Measurements from ENCODE around the gene PABPN1L.

The PABPN1L gene

DNA sequence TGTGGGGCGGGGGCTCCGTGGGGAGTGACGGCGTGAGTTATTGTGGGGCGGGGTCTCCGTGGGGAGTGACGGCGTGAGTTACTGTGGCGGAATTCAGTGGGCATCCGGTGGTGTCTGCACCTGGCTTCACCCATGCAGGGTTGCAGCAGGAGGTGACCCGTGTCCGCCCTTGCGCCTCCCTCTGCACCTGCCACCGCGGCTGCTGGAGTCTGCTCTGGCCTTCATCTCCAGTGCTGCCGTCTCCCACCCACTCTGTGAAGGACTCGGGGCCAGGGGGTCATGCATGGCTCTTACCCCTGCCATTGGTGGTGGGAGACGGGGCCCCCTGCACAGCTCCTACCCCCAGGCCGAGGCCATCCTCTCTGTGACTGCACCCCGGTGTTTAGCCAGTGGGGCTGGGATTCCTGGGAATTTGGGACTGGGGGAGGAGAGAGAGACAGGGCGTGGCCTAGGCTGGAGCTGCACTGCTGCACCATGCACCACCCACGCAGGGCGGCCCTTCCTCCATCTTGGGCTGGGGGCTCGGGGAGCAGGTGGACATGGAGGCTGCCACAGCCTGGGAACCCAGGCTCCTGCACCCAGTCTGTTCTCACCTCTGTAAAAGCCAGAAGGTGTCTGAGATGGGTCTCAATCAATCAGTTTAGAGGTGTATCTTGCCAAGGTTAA is 1.3 kb upstream of the PABPN1L start:
- Histone ChIP-seq H3K27me3 (ENCODE audit: insufficient read depth, poor library complexity, severe bottlenecking) (peaks cover 5% of the 10 kb centered on the region), H3K9me3 (ENCODE audit: severe bottlenecking) (no peaks in the 10 kb centered on the region), H3K4me3 (ENCODE audit: severe bottlenecking) (no peak overlapping the region), H3K36me3 (ENCODE audit: low read depth) (no peaks in the 10 kb centered on the region), H3K27ac (ENCODE audit: poor library complexity, severe bottlenecking) (no peak overlapping the region), H3K4me1 (ENCODE audit: insufficient read depth, poor library complexity, severe bottlenecking) (no peaks in the 10 kb centered on the region)
- no peak for ATAC-seq (ENCODE audit: low read depth)
- TF ChIP-seq, protein P1, sequence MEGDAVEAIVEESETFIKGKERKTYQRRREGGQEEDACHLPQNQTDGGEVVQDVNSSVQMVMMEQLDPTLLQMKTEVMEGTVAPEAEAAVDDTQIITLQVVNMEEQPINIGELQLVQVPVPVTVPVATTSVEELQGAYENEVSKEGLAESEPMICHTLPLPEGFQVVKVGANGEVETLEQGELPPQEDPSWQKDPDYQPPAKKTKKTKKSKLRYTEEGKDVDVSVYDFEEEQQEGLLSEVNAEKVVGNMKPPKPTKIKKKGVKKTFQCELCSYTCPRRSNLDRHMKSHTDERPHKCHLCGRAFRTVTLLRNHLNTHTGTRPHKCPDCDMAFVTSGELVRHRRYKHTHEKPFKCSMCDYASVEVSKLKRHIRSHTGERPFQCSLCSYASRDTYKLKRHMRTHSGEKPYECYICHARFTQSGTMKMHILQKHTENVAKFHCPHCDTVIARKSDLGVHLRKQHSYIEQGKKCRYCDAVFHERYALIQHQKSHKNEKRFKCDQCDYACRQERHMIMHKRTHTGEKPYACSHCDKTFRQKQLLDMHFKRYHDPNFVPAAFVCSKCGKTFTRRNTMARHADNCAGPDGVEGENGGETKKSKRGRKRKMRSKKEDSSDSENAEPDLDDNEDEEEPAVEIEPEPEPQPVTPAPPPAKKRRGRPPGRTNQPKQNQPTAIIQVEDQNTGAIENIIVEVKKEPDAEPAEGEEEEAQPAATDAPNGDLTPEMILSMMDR (IDR thresholded peaks at IDR 0.05; ENCODE audit: poor library complexity, severe bottlenecking): no peak
- no peak for DNase-seq (ENCODE audit: low spot score)

- no peak for ATAC-seq (ENCODE audit: low read depth)
- TF ChIP-seq, protein P1 (IDR thresholded peaks at IDR 0.05; ENCODE audit: poor library complexity, severe bottlenecking): no peak
- peaks cover 4% of the 10 kb centered on the region; the same call in 1 of the 2 replicates for H3K36me3 ChIP-seq (ENCODE audit: low read depth)
- H3K27ac ChIP-seq (ENCODE audit: poor library complexity, severe bottlenecking): no peak overlapping the region
- DNase-seq (ENCODE audit: low spot score): no peak
- H3K9me3 ChIP-seq (ENCODE audit: severe bottlenecking): no peaks in the 10 kb centered on the region
- peaks cover 2% of the 10 kb centered on the region for H3K27me3 ChIP-seq (ENCODE audit: insufficient read depth, poor library complexity, severe bottlenecking)
- no peak overlapping the region for H3K4me3 ChIP-seq (ENCODE audit: severe bottlenecking)
- no peaks in the 10 kb centered on the region for H3K4me1 ChIP-seq (ENCODE audit: insufficient read depth, poor library complexity, severe bottlenecking)
Observed at GRCh38 chr16:88865742-88866141, 718 bp downstream of the PABPN1L start.

DNA sequence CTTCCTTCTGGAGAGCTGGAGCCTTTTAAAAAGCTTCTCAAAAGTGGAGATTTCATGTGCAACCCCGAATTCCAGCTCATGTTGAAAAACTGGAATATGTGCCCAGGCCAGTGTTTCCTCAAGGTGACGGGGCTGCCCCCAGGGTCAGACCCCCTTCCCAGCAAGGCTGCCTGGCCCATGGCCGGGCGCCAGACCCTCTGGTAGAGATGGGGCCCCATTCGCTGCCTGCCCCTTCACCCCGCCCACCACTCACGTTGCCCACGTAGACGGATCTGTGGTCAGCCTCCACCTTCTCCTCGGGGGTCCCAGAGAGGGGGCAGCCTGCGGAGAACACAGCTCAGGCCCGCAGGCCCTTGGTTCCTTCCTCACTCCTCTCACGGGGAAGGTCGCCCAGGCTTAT is 1.1 kb downstream of the PABPN1L start:
- Histone ChIP-seq H3K36me3 (ENCODE audit: low read depth) (peaks cover 7% of the 10 kb centered on the region), H3K4me1 (ENCODE audit: insufficient read depth, poor library complexity, severe bottlenecking) (no peaks in the 10 kb centered on the region), H3K4me3 (ENCODE audit: severe bottlenecking) (no peak overlapping the region), H3K27me3 (ENCODE audit: insufficient read depth, poor library complexity, severe bottlenecking) (no peaks in the 10 kb centered on the region), H3K27ac (ENCODE audit: poor library complexity, severe bottlenecking) (no peak overlapping the region), H3K9me3 (ENCODE audit: severe bottlenecking) (no peaks in the 10 kb centered on the region)
- DNase-seq (ENCODE audit: low spot score) (no peak), ATAC-seq (ENCODE audit: low read depth) (no peak)
- TF ChIP-seq, protein P1 (IDR thresholded peaks at IDR 0.05; ENCODE audit: poor library complexity, severe bottlenecking): no peak

- H3K4me1 ChIP-seq (ENCODE audit: insufficient read depth, poor library complexity, severe bottlenecking): no peaks in the 10 kb centered on the region
- TF ChIP-seq, protein P1 (IDR thresholded peaks at IDR 0.05; ENCODE audit: poor library complexity, severe bottlenecking): no peak
- H3K27me3 ChIP-seq (ENCODE audit: insufficient read depth, poor library complexity, severe bottlenecking): no peaks in the 10 kb centered on the region
Observed at GRCh38 chr16:88864521-88864920, 1.9 kb downstream of the PABPN1L start.

GRCh38 chr16:88864099-88864498 is 2.4 kb downstream of the PABPN1L start:
- TF ChIP-seq, protein P1 (IDR thresholded peaks at IDR 0.05; ENCODE audit: poor library complexity, severe bottlenecking): no peak
- H3K27ac ChIP-seq (ENCODE audit: poor library complexity, severe bottlenecking): no peak overlapping the region
- ATAC-seq (ENCODE audit: low read depth): no peak
- H3K36me3 ChIP-seq (ENCODE audit: low read depth): peaks cover 13% of the 10 kb centered on the region
- DNase-seq (ENCODE audit: low spot score): no peak
- no peaks in the 10 kb centered on the region for H3K4me1 ChIP-seq (ENCODE audit: insufficient read depth, poor library complexity, severe bottlenecking)
- no peaks in the 10 kb centered on the region for H3K27me3 ChIP-seq (ENCODE audit: insufficient read depth, poor library complexity, severe bottlenecking)
- H3K9me3 ChIP-seq (ENCODE audit: severe bottlenecking): no peaks in the 10 kb centered on the region
- H3K4me3 ChIP-seq (ENCODE audit: severe bottlenecking): no peak overlapping the region

More at GRCh38 chr16:88864521-88864920, 1.9 kb downstream of the PABPN1L start:
- Histone ChIP-seq H3K4me3 (ENCODE audit: severe bottlenecking) (no peak overlapping the region), H3K9me3 (ENCODE audit: severe bottlenecking) (no peaks in the 10 kb centered on the region), H3K36me3 (ENCODE audit: low read depth) (peaks cover 13% of the 10 kb centered on the region), H3K27ac (ENCODE audit: poor library complexity, severe bottlenecking) (no peak overlapping the region)
- DNase-seq (ENCODE audit: low spot score): no peak
- ATAC-seq (ENCODE audit: low read depth): no peak
